NB4 (cell line): Measurements from ENCODE around the gene COA6.

Source experiments
- MYC ChIP-seq: IDR thresholded peaks from 2 replicates; pipeline ENCODE4 v1.6.1; 2011; ENCODE audit warnings: low read depth, low read length
- POLR2A ChIP-seq: IDR thresholded peaks from 2 replicates; pipeline ENCODE4 v1.6.1; 2011; ENCODE audit warnings: mild to moderate bottlenecking; ENCODE audit not compliant: insufficient read length; ENCODE audit errors: extremely low read depth
- TF ChIP-seq, protein P1 (sequence below): IDR thresholded peaks from one replicate; pipeline ENCODE4 v1.5.1; 2012; ENCODE audit warnings: low read depth, low read length
- TF ChIP-seq, protein P2 (sequence below): IDR thresholded peaks from 2 replicates; pipeline ENCODE4 v1.6.1; 2011; ENCODE audit warnings: low read depth, low read length

DNA sequence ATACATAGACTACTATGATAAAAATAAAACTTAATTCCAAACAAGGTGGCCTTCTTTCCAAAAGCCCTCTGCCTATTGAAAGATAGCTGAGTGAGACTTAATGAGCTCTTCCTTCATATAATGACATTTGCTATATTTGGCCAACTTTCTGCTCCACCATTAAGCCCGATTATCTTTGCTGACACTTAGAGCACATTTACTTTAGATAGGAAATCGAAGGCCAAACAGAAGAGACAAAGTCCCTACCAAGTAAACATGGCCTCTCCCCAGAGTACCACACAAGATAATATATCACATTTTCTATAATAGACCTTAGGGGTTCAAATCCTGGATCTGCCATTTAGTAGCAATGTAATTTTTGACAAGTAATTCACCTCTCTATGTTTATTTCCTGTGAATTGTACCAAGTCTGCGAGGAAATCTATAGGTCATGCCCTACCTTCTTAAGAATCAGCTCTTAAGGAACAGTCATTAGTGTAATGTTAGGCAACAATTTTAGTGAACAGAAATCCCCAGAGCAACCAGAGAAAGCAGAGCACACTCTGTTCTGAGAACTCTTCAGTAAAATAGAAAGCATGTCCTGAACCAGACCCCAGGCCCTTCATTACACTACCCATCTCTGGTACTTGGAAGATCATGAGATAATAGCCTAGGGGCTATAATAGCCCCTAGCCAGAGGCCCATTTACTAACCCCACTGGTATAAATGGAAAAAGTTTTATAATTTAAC lies 17.3 kb upstream of the COA6 start:
- TF ChIP-seq, protein P1, sequence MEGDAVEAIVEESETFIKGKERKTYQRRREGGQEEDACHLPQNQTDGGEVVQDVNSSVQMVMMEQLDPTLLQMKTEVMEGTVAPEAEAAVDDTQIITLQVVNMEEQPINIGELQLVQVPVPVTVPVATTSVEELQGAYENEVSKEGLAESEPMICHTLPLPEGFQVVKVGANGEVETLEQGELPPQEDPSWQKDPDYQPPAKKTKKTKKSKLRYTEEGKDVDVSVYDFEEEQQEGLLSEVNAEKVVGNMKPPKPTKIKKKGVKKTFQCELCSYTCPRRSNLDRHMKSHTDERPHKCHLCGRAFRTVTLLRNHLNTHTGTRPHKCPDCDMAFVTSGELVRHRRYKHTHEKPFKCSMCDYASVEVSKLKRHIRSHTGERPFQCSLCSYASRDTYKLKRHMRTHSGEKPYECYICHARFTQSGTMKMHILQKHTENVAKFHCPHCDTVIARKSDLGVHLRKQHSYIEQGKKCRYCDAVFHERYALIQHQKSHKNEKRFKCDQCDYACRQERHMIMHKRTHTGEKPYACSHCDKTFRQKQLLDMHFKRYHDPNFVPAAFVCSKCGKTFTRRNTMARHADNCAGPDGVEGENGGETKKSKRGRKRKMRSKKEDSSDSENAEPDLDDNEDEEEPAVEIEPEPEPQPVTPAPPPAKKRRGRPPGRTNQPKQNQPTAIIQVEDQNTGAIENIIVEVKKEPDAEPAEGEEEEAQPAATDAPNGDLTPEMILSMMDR: no peak
- TF ChIP-seq POLR2A (no peak), MYC (no peak)
- TF ChIP-seq, protein P2, sequence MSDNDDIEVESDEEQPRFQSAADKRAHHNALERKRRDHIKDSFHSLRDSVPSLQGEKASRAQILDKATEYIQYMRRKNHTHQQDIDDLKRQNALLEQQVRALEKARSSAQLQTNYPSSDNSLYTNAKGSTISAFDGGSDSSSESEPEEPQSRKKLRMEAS: no peak
